Posterior cingulate gyrus (tissue), 11 donors: ENCODE measurements around the gene IMP3.
"Not testable (repeated sequence)": the region's sequence is repeated elsewhere in the genome, so short reads cannot be mapped to it uniquely, and the experiment has no call there.

Experiments used
- DNase-seq, 10 donors: peaks; one replicate each; pipeline versions ENCODE4 v3.0.0 to v3.0.0-alpha.2; 2020 to 2021; ENCODE audit warnings: mixed read lengths in 3 of 10
- intact Hi-C: fragments of 100-400 bp; cut with DNase I; formaldehyde crosslinking; loops from one replicate; pipeline ENCODE4 v1.15.1; 2023

Gene IMP3

GRCh38 chr15:75651810-75652543 is 12.0 kb upstream of the IMP3 start:
- DNase-seq = no peak
- intact Hi-C loops = no loop called here

GRCh38 chr15:75650908-75651809 is 11.1 kb upstream of the IMP3 start:
- intact Hi-C loops = no loop called here
- no peak for DNase-seq

- DNase-seq = no peak
- intact Hi-C loops = no loop called here
These were observed 9.8 kb upstream of the IMP3 start for GRCh38 chr15:75649848-75650247.

- DNase-seq = peak in 2 of 10 donors; percentile 74 to 75
- intact Hi-C loops = no loop called here
These were observed 9.2 kb upstream of the IMP3 start for GRCh38 chr15:75649045-75649761.

- intact Hi-C loops = loop anchor here (1.0 kb wide), 1 partner anchor 8 kb away; the partner anchor contains the start of gene IMP3
- DNase-seq = peak in 5 of 10 donors; percentile 9 to 77 (median 33)
These were observed 8.4 kb upstream of the IMP3 start for GRCh38 chr15:75648156-75649000.

GRCh38 chr15:75647370-75648155 is 7.5 kb upstream of the IMP3 start, which contains the start of gene SNX33:
SNX33 (plus strand) TSS chr15:75647912; CDS start chr15:75649103, 1,191 bp downstream.
- intact Hi-C loops = loop anchor here (1.0 kb wide), 1 partner anchor 7 kb away; the partner anchor contains the start of gene IMP3
- DNase-seq = peak in 9 of 10 donors; percentile 32 to 92 (median 56)

GRCh38 chr15:75646944-75647364 is 6.9 kb upstream of the IMP3 start:
- intact Hi-C loops = no loop called here
- peak in 3 of 10 donors; percentile 12 to 82 (median 29) for DNase-seq

GRCh38 chr15:75646112-75646943 is 6.3 kb upstream of the IMP3 start:
- intact Hi-C loops = no loop called here
- DNase-seq = peak in 1 of 10 donors; percentile 25

- intact Hi-C loops = no loop called here
- peak in 1 of 10 donors; percentile 11 for DNase-seq
These were observed 4.4 kb upstream of the IMP3 start for GRCh38 chr15:75644376-75644775.

- intact Hi-C loops = loop anchor here (2.0 kb wide), 1 partner anchor 63 kb away; the partner anchor contains the start of gene PTPN9
These were observed 1.6 kb upstream of the IMP3 start for GRCh38 chr15:75641603-75642002.

GRCh38 chr15:75641179-75641503 is 1.1 kb upstream of the IMP3 start:
- intact Hi-C loops = loop anchor here (2.0 kb wide), 1 partner anchor 62 kb away; the partner anchor contains the start of gene PTPN9
- DNase-seq = peak in 1 of 10 donors; percentile 64

More at GRCh38 chr15:75641603-75642002, 1.6 kb upstream of the IMP3 start:
- DNase-seq = no peak

- peak in 5 of 10 donors; percentile 35 to 91 (median 58) for DNase-seq
- intact Hi-C loops = loop anchor here (1.0 to 2.0 kb wide), 3 partner anchors 8 to 62 kb away; partner anchors contain the start of gene PTPN9
These were observed 607 bp upstream of the IMP3 start for GRCh38 chr15:75640483-75641178.

GRCh38 chr15:75639191-75639708 is 774 bp downstream of the IMP3 start:
- intact Hi-C loops = loop anchor here (5.0 kb wide), 1 partner anchor 43 kb away; no protein-coding TSS in a partner anchor
- peak in 1 of 10 donors; percentile 5 for DNase-seq

GRCh38 chr15:75637245-75638009 is 2.6 kb downstream of the IMP3 start:
- peak in 1 of 10 donors; percentile 14 for DNase-seq
- intact Hi-C loops = loop anchor here (5.0 kb wide), 1 partner anchor 45 kb away; no protein-coding TSS in a partner anchor

GRCh38 chr15:75636026-75636425 is 4.0 kb downstream of the IMP3 start:
- peak in 1 of 10 donors; percentile 39 for DNase-seq
- intact Hi-C loops = loop anchor here (5.0 kb wide), 1 partner anchor 46 kb away; no protein-coding TSS in a partner anchor

- DNase-seq, intact Hi-C loops: not testable (repeated sequence)
These were observed 6.1 kb downstream of the IMP3 start for GRCh38 chr15:75633922-75634321.
